NT2/D1 (cell line): Measurements from ENCODE around the gene AFAP1L2.

Source experiments
- SUZ12 ChIP-seq: IDR thresholded peaks from 2 replicates; pipeline ENCODE4 v1.6.1; 2011; ENCODE audit not compliant: insufficient read length, insufficient read depth; ENCODE audit errors: extremely low read depth
- YY1 ChIP-seq: IDR thresholded peaks from 2 replicates; pipeline ENCODE4 v1.6.1; 2011; ENCODE audit not compliant: insufficient read length, insufficient read depth
- ZNF274 ChIP-seq: IDR thresholded peaks from 2 replicates; pipeline ENCODE4 v1.6.1; 2011; ENCODE audit warnings: mild to moderate bottlenecking, low read depth, low read length

DNA sequence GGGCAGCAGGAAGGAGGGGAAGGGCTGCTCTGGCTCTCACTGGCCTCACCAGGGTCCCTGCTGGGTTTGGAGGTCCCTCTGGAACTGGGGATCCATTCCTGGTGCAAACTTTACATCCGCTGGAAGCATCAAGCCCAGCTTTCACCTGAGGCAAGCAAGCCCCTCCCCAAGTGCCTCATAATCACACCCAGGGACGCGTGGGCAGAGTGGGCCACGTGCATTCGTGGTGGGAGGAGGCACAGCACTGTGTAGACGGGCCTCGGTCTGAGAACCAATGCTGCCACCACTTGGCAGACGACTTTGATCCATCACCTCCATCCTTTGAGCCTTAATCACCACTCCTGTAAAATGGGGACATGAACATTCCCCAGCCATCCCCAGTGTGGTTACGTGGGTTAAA is 91.2 kb downstream of the AFAP1L2 start:
- TF ChIP-seq ZNF274, result no peak
- no peak for TF ChIP-seq YY1
- TF ChIP-seq SUZ12, result no peak
